ENCODE data around the gene ST3GAL3. TPM values are rescaled to one million over a fixed set of nuclear protein-coding genes. Genes with fewer than 3 reads are reported as not detected.
A peak's percentile ranks its signal among the peaks of the same experiment; 100 is the strongest.

ST3GAL3 gene
- total and polyA plus RNA-seq, 2 of the 13 experiments (the other 11 are each of a cell fraction or from before 2014, with no cell fraction given), result 5.1 to 8.1 TPM

DNA sequence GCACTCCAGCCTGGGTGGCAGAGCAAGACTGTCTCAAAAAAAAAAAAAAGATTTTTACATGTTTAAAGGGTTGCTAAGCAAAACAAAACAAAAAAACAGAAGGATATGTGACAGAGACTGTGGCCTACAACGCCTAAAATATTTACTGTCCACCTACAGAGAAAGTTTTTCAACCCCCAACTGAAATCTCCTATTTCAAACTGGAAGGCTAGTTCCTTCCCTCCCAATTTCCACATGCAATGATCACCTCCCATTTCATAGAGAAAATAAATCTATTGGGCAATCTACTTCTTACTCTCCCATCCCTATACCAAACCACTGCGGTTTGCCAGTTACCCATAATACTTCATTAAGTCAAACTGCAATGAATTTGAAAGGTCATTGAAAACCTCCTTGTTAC lies 74.2 kb downstream of the ST3GAL3 start:
- Histone ChIP-seq H2AFZ (ENCODE audit: low read length) (no peak overlapping the region), H3K36me3 (replicated peaks in 1 of 2; ENCODE audit: control insufficient read depth in 1 of 2, insufficient read depth in 2 of 2, low read length in 2 of 2) (no peaks in the 10 kb centered on the region), H3K4me3 (replicated peaks in 1 of 3; ENCODE audit: insufficient read depth in 1 of 3, low read depth in 2 of 3, low read length in 3 of 3) (no peak overlapping the region), H3K4me1 (ENCODE audit: insufficient read depth, low read length) (peaks cover 4% of the 10 kb centered on the region), H3K9me3 (ENCODE audit: low read length) (no peaks in the 10 kb centered on the region), H3K27me3 (ENCODE audit: control insufficient read depth in 1 of 2, insufficient read depth in 2 of 2, low read length in 2 of 2) (no peaks in the 10 kb centered on the region), H4K20me1 (ENCODE audit: insufficient read depth, low read length) (no peaks in the 10 kb centered on the region), H3K79me2 (ENCODE audit: insufficient read depth, low read length) (no peaks in the 10 kb centered on the region), H3K27ac (ENCODE audit: extremely low read length, insufficient read depth, low read length) (no peak overlapping the region), H3K9ac (ENCODE audit: insufficient read depth, low read depth, low read length) (no peak overlapping the region), H3K4me2 (ENCODE audit: low read depth, low read length) (no peak overlapping the region)
- ChIA-PET POLR2A (no interaction called here), CTCF (ENCODE audit: low intra/inter-chr PET ratio, low total read pairs) (no interaction called here)
- FAIRE-seq, result no peak
- no TSS peak for BruUV-seq (replicated peaks)
- ATAC-seq, result no peak
- WGBS (ENCODE audit: low lambda C conversion rate), result 95% methylated on average over 2 of the region's 2 CpGs
- no peak for DNase-seq (ENCODE audit: low spot score)
- in situ Hi-C loops (cut with HindIII; ENCODE audit: extremely low pct_ligation_motif_present, low pct_unique_long_range_greater_than_20kb), result no loop called here
- TF ChIP-seq, protein P1, sequence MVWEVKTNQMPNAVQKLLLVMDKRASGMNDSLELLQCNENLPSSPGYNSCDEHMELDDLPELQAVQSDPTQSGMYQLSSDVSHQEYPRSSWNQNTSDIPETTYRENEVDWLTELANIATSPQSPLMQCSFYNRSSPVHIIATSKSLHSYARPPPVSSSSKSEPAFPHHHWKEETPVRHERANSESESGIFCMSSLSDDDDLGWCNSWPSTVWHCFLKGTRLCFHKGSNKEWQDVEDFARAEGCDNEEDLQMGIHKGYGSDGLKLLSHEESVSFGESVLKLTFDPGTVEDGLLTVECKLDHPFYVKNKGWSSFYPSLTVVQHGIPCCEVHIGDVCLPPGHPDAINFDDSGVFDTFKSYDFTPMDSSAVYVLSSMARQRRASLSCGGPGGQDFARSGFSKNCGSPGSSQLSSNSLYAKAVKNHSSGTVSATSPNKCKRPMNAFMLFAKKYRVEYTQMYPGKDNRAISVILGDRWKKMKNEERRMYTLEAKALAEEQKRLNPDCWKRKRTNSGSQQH (CRISPR knock-in tag; IDR thresholded peaks at IDR 0.05; ENCODE audit: low read depth), result no peak
- TF ChIP-seq ZBTB38 (CRISPR knock-in tag; IDR thresholded peaks at IDR 0.05) (no peak), TGIF2 (CRISPR knock-in tag; IDR thresholded peaks at IDR 0.05) (no peak), ZNF335 (CRISPR knock-in tag; IDR thresholded peaks at IDR 0.05) (no peak), ZNF570 (CRISPR knock-in tag; IDR thresholded peaks at IDR 0.05; ENCODE audit: borderline replicate concordance) (no peak), ZNF629 (CRISPR knock-in tag; conservative IDR thresholded peaks at IDR 0.05) (no peak), CEBPB (IDR thresholded peaks at IDR 0.05; ENCODE audit: borderline replicate concordance, low read depth, low read length) (0 out of 2 replicates have a peak, but pooled peaks have one; percentile 4), ZFP37 (CRISPR knock-in tag; IDR thresholded peaks at IDR 0.05; ENCODE audit: borderline replicate concordance) (no peak)
- intact Hi-C loops (cut with micrococcal nuclease; ENCODE audit: unreplicated experiment), result no loop called here

DNA sequence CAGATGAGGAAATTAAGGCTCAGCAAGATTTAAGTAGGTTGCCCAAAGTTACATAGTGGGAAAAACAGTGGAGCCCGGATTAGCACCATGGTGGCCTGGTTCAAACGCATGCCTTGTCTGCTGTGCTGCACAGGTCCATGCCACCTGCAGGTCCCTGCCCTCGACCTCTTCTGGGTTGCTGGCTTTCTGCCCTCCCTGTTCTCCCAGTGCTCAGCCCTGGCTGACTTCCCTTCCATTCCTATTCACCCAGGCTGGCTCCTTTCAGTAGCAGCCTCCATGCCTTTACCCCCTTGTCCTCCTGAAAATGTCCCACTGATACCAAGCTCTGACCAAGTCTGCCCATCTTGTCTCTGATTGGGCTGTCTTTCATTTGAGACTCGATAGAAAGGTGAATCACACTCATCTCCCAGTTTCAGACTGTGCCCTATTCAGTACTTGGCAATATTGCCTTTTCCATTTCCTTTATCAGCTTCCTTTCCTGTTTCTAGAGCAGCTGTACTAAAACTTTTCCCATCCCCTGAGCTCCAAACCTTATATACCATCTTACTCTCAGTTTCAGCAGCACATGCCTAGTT lies 75.8 kb downstream of the ST3GAL3 start:
- ATAC-seq (no peak), DNase-seq (ENCODE audit: low spot score) (no peak), FAIRE-seq (no peak)
- CTCF ChIA-PET (ENCODE audit: low intra/inter-chr PET ratio, low total read pairs), result no interaction called here
- Histone ChIP-seq H4K20me1 (ENCODE audit: insufficient read depth, low read length) (no peaks in the 10 kb centered on the region), H3K4me2 (ENCODE audit: low read depth, low read length) (no peak overlapping the region), H3K4me1 (ENCODE audit: insufficient read depth, low read length) (peaks cover 20% of the 10 kb centered on the region), H3K9me3 (ENCODE audit: low read length) (no peaks in the 10 kb centered on the region), H3K79me2 (ENCODE audit: insufficient read depth, low read length) (no peaks in the 10 kb centered on the region), H3K4me3 (replicated peaks in 1 of 3; ENCODE audit: insufficient read depth in 1 of 3, low read depth in 2 of 3, low read length in 3 of 3) (no peak overlapping the region), H3K36me3 (replicated peaks in 1 of 2; ENCODE audit: control insufficient read depth in 1 of 2, insufficient read depth in 2 of 2, low read length in 2 of 2) (no peaks in the 10 kb centered on the region), H2AFZ (ENCODE audit: low read length) (no peak overlapping the region), H3K9ac (ENCODE audit: insufficient read depth, low read depth, low read length) (no peak overlapping the region), H3K27ac (ENCODE audit: extremely low read length, insufficient read depth, low read length) (no peak overlapping the region), H3K27me3 (ENCODE audit: control insufficient read depth in 1 of 2, insufficient read depth in 2 of 2, low read length in 2 of 2) (no peaks in the 10 kb centered on the region)
- POLR2A ChIA-PET, result no interaction called here
- in situ Hi-C loops (cut with HindIII; ENCODE audit: extremely low pct_ligation_motif_present, low pct_unique_long_range_greater_than_20kb), result no loop called here
- BruUV-seq (replicated peaks), result no TSS peak
- intact Hi-C loops (cut with micrococcal nuclease; ENCODE audit: unreplicated experiment), result no loop called here
- WGBS (ENCODE audit: low lambda C conversion rate), result 91% methylated on average over 4 of the region's 4 CpGs
- TF ChIP-seq, protein P2, sequence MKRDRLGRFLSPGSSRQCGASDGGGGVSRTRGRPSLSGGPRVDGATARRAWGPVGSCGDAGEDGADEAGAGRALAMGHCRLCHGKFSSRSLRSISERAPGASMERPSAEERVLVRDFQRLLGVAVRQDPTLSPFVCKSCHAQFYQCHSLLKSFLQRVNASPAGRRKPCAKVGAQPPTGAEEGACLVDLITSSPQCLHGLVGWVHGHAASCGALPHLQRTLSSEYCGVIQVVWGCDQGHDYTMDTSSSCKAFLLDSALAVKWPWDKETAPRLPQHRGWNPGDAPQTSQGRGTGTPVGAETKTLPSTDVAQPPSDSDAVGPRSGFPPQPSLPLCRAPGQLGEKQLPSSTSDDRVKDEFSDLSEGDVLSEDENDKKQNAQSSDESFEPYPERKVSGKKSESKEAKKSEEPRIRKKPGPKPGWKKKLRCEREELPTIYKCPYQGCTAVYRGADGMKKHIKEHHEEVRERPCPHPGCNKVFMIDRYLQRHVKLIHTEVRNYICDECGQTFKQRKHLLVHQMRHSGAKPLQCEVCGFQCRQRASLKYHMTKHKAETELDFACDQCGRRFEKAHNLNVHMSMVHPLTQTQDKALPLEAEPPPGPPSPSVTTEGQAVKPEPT (CRISPR knock-in tag; IDR thresholded peaks at IDR 0.05; ENCODE audit: low read depth), result no peak
- TF ChIP-seq STAT5B (CRISPR knock-in tag; IDR thresholded peaks at IDR 0.05), result no peak
- TF ChIP-seq ZNF225 (CRISPR knock-in tag; IDR thresholded peaks at IDR 0.05), result no peak
- TF ChIP-seq ZNF101 (CRISPR knock-in tag; IDR thresholded peaks at IDR 0.05; ENCODE audit: borderline replicate concordance, low read depth), result no peak
- no peak for TF ChIP-seq ZNF282 (IDR thresholded peaks at IDR 0.05; ENCODE audit: partially characterized antibody)
- TF ChIP-seq SSRP1 (CRISPR knock-in tag; IDR thresholded peaks at IDR 0.05), result no peak
- TF ChIP-seq, protein P3, sequence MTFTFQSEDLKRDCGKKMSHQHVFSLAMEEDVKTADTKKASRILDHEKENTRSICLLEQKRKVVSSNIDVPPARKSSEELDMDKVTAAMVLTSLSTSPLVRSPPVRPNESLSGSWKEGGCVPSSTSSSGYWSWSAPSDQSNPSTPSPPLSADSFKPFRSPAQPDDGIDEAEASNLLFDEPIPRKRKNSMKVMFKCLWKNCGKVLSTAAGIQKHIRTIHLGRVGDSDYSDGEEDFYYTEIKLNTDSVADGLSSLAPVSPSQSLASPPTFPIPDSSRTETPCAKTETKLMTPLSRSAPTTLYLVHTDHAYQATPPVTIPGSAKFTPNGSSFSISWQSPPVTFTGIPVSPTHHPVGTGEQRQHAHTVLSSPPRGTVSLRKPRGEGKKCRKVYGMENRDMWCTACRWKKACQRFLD (CRISPR knock-in tag; IDR thresholded peaks at IDR 0.05; ENCODE audit: borderline replicate concordance), result no peak
- no peak for TF ChIP-seq ASH2L (IDR thresholded peaks at IDR 0.05; ENCODE audit: insufficient read length, low read depth, low read length)

All from HepG2 (cell line).